DOHH2 (cell line): ENCODE results near the gene TANC1.

ENCODE experiments used
- EZH2phosphoT487 ChIP-seq: fragments of 200-600 bp; sonication (generic); IDR thresholded peaks from 2 replicates; pipeline ENCODE4 v1.6.1; 2017; ENCODE audit warnings: borderline replicate concordance, mild to moderate bottlenecking, antibody characterized with exemption, low read length, moderate library complexity, mixed read lengths
- TF ChIP-seq, protein P1 (sequence below): fragments of 200-600 bp; sonication (generic); IDR thresholded peaks from one replicate; pipeline ENCODE4 v1.5.1; 2014; ENCODE audit warnings: antibody characterized with exemption, mild to moderate bottlenecking, low read depth, low read length; ENCODE audit not compliant: poor library complexity, severe bottlenecking

- TF ChIP-seq, protein P1, sequence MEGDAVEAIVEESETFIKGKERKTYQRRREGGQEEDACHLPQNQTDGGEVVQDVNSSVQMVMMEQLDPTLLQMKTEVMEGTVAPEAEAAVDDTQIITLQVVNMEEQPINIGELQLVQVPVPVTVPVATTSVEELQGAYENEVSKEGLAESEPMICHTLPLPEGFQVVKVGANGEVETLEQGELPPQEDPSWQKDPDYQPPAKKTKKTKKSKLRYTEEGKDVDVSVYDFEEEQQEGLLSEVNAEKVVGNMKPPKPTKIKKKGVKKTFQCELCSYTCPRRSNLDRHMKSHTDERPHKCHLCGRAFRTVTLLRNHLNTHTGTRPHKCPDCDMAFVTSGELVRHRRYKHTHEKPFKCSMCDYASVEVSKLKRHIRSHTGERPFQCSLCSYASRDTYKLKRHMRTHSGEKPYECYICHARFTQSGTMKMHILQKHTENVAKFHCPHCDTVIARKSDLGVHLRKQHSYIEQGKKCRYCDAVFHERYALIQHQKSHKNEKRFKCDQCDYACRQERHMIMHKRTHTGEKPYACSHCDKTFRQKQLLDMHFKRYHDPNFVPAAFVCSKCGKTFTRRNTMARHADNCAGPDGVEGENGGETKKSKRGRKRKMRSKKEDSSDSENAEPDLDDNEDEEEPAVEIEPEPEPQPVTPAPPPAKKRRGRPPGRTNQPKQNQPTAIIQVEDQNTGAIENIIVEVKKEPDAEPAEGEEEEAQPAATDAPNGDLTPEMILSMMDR: no peak
- TF ChIP-seq EZH2phosphoT487: no peak
These were observed 113.7 kb downstream of the TANC1 start for GRCh38 chr2:159082119-159082518.
